Activated CD4-positive, CD25-positive, alpha-beta regulatory T cell (primary cell): ENCODE results near the gene CHST9.
"Not testable (repeated sequence)": the region's sequence is repeated elsewhere in the genome, so short reads cannot be mapped to it uniquely, and the experiment has no call there.

ENCODE experiments used
- DNase-seq, 4 experiments: peaks; one replicate each; lab custom pipeline; 2025; lab: John Stamatoyannopoulos, UW

Gene CHST9, protein sequence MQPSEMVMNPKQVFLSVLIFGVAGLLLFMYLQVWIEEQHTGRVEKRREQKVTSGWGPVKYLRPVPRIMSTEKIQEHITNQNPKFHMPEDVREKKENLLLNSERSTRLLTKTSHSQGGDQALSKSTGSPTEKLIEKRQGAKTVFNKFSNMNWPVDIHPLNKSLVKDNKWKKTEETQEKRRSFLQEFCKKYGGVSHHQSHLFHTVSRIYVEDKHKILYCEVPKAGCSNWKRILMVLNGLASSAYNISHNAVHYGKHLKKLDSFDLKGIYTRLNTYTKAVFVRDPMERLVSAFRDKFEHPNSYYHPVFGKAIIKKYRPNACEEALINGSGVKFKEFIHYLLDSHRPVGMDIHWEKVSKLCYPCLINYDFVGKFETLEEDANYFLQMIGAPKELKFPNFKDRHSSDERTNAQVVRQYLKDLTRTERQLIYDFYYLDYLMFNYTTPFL

DNA sequence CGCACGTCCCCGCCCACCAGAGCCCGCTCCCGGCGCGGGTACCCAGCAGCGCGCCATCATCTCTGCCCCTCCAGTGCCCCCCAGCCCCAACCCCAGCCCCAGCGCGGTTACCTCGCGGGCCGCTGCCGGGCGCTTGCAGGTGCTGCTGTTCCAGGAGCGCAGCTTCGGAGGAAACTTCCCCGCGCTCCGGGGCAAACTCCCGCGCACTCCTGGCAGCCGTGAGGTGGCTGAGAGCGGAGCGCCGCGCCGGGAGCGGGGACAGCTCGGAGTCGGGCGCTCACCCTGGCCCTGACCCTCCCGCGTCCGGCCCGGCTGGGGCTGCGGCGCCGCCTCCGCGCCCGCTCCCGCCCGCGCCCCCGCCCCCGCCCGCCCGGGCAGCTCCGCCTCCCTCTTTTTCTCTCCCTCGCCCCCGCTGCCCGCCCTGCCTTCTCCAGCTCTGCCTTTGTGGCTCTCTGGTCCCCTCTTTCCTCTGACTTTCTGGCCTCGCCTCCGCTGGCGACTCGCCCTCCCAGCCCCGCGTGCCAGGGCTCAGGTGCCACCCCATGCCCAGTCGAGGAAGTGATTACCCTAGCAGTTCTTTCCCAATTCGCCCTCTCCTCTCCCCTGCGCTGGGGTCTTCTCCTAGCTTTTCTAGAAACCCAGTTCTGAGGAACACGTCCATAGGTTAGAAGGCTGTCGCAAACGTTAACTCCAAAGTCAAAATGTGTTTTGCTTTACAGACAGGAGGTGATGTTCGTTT lies at the start of gene CHST9:
Gene CHST9 (minus strand): TSS at position 284 of the 739 bp plus-strand sequence. CDS start 42,499 bp downstream, outside the sequence.
- peak in 1 of 4 experiments; percentile 2 for DNase-seq

DNA sequence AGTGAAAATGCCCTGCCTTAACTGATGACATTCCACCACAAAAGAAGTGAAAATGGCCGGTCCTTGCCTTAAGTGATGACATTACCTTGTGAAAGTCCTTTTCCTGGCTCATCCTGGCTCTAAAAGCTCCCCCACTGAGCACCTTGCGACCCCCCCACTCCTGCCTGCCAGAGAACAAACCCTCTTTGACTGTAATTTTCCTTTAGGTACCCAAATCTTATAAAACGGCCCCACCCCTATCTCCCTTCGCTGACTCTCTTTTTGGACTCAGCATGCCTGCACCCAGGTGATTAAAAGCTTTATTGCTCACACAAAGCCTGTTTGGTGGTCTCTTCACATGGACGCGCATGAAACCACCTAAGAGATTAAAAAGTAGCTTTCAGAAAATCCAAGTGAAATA lies 47.2 kb upstream of the CHST9 start:
- not testable (repeated sequence) for DNase-seq

GRCh38 chr18:27231671-27232070 lies 46.6 kb upstream of the CHST9 start:
- DNase-seq = not testable (repeated sequence)

DNA sequence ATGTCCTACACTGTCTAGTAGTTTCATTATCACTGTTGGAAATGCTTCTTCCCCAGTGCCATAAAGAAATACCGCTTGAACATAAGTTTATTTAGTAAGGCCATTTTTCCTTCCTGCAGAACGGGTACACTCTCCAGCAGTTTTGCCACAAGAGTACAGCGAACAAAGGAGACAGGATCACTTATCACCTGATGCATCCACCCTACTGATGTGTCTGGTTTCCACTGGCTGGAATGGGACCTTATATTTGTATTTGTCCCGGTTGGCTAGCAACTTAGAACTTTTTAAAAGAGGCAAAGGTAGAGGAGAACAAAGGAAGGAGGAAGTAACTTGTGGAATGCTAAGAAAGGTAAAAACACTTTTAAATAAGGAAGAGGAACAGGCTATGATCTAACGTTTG lies 46.1 kb upstream of the CHST9 start:
- not testable (repeated sequence) for DNase-seq

DNA sequence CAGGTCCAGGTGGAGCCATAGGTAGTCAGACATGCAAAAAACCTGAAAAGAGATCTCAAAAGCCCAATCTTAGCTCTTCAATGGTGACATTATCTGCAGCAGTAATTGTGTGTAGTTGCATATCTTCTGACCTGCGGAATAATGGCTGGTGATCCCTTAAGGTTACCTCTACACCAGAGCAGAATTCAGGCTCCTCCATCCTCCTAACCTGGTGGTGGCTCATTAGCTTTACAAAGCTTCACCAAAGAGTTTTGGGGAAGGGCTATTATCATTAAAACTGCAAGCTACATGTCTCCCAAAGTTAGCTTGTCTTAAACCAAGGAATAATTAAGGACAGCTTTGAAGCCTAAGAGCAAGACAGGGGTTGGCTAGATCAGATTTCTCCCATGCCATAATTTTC lies 42.6 kb upstream of the CHST9 start:
- no peak for DNase-seq

GRCh38 chr18:27226556-27227075 lies 41.5 kb upstream of the CHST9 start:
- DNase-seq = no peak

DNA sequence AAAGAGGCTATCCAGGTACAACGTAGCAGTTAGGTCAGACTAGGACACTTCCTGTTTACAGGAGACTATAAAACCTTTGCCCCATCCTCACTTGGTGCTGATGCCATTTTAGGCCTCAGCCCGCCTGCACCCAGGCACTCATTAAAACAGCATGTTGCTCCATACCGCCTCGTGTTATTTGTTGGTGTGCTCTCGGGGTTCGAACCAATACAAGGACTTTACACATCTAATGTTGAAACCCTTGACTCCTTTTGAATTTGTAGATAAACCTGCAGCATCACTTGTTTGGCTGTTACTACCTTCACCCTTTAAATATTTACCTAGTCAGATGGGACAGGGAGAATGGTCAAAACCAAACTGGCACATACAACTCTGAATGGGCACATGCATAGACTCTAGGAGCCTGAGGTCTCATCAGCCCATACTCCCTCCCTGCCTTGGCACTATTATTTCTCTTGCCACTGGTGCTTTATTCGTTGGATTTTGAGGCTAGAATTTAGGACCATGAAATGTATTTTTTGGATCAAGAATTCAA lies 40.9 kb upstream of the CHST9 start:
- no peak for DNase-seq

GRCh38 chr18:27223526-27224291 lies 38.6 kb upstream of the CHST9 start:
- DNase-seq = no peak

DNA sequence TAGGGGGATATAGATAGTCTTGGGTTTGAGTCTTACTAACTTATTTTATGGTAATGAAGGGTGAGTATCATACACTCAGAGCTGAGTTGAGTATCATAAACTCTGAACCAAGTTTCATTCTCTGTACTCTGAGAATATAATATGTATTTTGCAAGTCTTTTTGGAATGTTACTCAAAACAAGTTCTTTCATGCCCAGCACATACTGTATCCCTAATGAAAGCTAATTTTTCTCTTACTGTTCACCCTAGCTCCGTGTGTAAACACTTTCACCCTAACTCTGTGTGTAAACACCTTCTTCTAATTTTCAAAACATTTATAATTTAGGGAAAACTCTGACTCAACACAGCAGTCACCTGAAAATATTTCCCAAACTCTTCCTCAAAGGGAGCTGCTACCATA lies 29.7 kb upstream of the CHST9 start:
- no peak for DNase-seq

GRCh38 chr18:27213123-27213717 lies 28.1 kb upstream of the CHST9 start:
- DNase-seq = no peak

DNA sequence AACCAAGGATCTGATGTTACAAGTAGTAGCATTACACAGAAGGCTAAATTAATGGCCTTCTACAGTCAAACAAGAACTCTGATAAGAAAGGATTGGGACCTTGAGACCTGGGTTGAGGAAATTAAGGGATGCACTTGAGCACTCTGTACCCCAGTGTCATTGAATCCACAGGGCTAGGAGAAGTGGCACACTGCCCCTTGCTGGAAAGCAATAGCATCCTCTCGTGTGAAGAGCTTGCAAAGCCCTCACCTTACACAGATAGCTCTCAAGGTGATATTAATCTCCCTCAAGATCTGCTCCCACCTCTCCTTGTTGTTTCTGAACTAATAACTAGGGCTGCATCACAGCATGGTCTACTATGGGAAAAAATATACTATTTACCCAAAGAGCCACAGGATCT lies 26.5 kb upstream of the CHST9 start:
- no peak for DNase-seq

- no peak for DNase-seq
These were observed 21.3 kb upstream of the CHST9 start for GRCh38 chr18:27206411-27206810.

DNA sequence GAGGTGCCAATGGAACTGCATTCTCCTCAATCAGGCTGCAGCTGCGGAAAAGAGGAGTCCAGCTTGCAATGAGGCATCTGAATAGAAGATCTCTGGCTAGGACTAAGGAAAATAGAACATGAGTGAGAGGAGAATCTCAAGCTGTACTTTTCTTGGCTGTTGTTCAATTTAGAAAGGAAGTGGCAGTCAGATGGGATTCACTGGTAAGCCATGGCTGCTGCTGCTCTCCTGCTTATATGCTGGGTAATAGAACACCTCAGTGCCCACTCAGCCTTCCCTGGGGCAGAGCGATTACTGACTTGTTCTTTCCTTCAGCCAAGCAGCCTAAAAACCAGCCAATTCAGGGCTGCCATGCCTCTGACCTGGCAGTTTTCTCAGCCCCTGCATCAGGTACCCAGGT lies 17.6 kb upstream of the CHST9 start:
- DNase-seq = no peak

DNA sequence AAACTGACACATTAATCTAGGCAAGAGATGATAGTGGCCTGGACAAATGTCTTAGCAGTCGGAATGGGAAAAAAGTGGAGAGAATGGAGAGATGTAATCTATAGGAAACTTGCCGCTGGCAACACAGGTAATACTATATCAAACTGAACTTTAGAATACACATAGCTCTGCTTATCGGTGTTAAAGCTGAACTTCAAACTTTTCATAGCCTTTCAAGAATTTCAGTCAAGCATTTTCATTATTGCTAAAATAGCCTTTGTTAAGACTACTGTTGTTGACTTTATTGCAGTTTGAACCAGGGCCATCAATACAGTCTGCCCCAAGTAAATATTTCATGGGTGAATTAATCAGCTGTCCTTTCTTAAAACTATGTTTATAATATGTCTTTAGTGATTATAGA lies 12.9 kb upstream of the CHST9 start:
- DNase-seq = no peak

GRCh38 chr18:27188309-27188708 lies 3.2 kb upstream of the CHST9 start:
- DNase-seq = no peak

DNA sequence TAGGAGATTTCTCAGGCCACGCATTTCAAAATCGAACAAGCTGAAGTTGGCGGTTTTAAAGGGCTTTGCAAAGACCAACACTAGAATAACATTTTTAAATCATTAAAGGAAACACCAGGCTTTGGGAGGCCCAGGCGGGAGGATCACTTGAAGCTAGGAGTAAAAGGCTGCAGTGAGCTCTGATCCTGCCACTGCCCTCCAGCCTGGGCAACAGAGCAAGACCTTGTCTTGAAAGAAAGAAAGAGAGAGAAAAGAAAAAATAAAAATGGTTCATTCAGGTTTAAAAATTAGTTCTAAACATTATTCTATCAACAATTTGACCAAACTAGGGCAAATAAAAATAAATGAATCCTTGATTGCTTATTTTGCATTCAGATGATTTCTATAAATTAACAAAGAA lies 789 bp upstream of the CHST9 start:
- no peak for DNase-seq

GRCh38 chr18:27184115-27185024 lies 738 bp downstream of the CHST9 start:
- no peak for DNase-seq

- no peak for DNase-seq
These were observed 3.4 kb downstream of the CHST9 start for GRCh38 chr18:27181726-27182125.

GRCh38 chr18:27178424-27178823 lies 6.7 kb downstream of the CHST9 start:
- DNase-seq = no peak

- DNase-seq = no peak
These were observed 9.2 kb downstream of the CHST9 start for GRCh38 chr18:27175914-27176313.
